Hepatocyte (in vitro differentiated cells): ENCODE data around the gene CPT1B. TPM values are rescaled to one million over a fixed set of nuclear protein-coding genes. Genes with fewer than 3 reads are reported as not detected.

Experiments
- DNase-seq: peaks from one replicate; pipeline ENCODE4 v3.0.0-alpha.2; 2016; ENCODE audit warnings: low spot score
- H2AFZ ChIP-seq: fragments of 200-600 bp; sonication (generic); 2 replicates; pipeline ENCODE4 v1.6.0; 2016; ENCODE audit warnings: antibody characterized with exemption, mild to moderate bottlenecking
- H3K27ac ChIP-seq: fragments of 200-600 bp; sonication (generic); 2 replicates; pipeline ENCODE4 v1.5.1; 2016; ENCODE audit warnings: mild to moderate bottlenecking
- H3K27me3 ChIP-seq: fragments of 200-600 bp; sonication (generic); 2 replicates; pipeline ENCODE4 v1.6.1; 2016
- H3K36me3 ChIP-seq: fragments of 200-600 bp; sonication (generic); replicated peaks from 2 replicates; pipeline ENCODE4 v1.5.1; 2016; ENCODE audit warnings: low read depth; ENCODE audit not compliant: insufficient read depth
- H3K4me1 ChIP-seq: fragments of 200-600 bp; sonication (generic); 2 replicates; pipeline ENCODE4 v1.5.1; 2016; ENCODE audit warnings: mild to moderate bottlenecking, moderate library complexity; ENCODE audit not compliant: insufficient read depth
- H3K4me2 ChIP-seq: fragments of 200-600 bp; sonication (generic); 2 replicates; pipeline ENCODE4 v1.6.0; 2016
- H3K4me3 ChIP-seq: fragments of 200-600 bp; sonication (generic); 2 replicates; pipeline ENCODE4 v1.5.1; 2016; ENCODE audit warnings: mild to moderate bottlenecking
- H3K79me2 ChIP-seq: fragments of 200-600 bp; sonication (generic); 2 replicates; pipeline ENCODE4 v1.6.0; 2017; ENCODE audit warnings: mild to moderate bottlenecking
- H3K9me2 ChIP-seq: fragments of 200-600 bp; sonication (generic); replicated peaks from 2 replicates; pipeline ENCODE4 v1.6.0; 2017; ENCODE audit warnings: mild to moderate bottlenecking; ENCODE audit not compliant: insufficient read depth
- H3K9me3 ChIP-seq: fragments of 200-600 bp; sonication (generic); 2 replicates; pipeline ENCODE4 v1.5.1; 2016; ENCODE audit warnings: low read depth, mild to moderate bottlenecking
- H4K20me1 ChIP-seq: fragments of 200-600 bp; sonication (generic); 2 replicates; pipeline ENCODE4 v1.6.0; 2016; ENCODE audit warnings: mild to moderate bottlenecking; ENCODE audit not compliant: insufficient read depth, poor library complexity, severe bottlenecking
- CTCF ChIP-seq: fragments of 200-600 bp; sonication (generic); IDR thresholded peaks from 2 replicates; pipeline ENCODE4 v1.5.1; 2016; ENCODE audit warnings: antibody characterized with exemption, mild to moderate bottlenecking; ENCODE audit not compliant: poor library complexity
- EZH2 ChIP-seq: fragments of 200-600 bp; sonication (generic); IDR thresholded peaks from 2 replicates; pipeline ENCODE4 v1.6.1; 2016; ENCODE audit warnings: antibody characterized with exemption, mild to moderate bottlenecking, borderline replicate concordance
- EZH2phosphoT487 ChIP-seq: fragments of 200-600 bp; sonication (generic); IDR thresholded peaks from one replicate; pipeline ENCODE4 v1.6.1; 2018; ENCODE audit warnings: antibody characterized with exemption, mild to moderate bottlenecking, low read depth, moderate library complexity; ENCODE audit not compliant: unreplicated experiment, severe bottlenecking
- WGBS: methylation state at CpG from one replicate; pipeline ENCODE4 v1.1.6; 2016; ENCODE audit warnings: low lambda C conversion rate; ENCODE audit errors: missing lambda C conversion rate; 5-methylcytosine and 5-hydroxymethylcytosine counted together
- polyA plus RNA-seq: library from polyadenylated mRNA; unstranded; fragments of >200 nt; fragmentation: Nextera tagmentation; extraction: Ambion mirVana; gene quantifications from 2 replicates; pipeline ENCODE4 v1.2.1, GENCODE V29; 2016
- total RNA-seq: library from RNA; depleted of rRNA; stranded (reverse); fragments of >200 nt; gene quantifications from 2 replicates; pipeline ENCODE4 v1.2.3, GENCODE V29; 2014

The CPT1B gene
- total and polyA plus RNA-seq, 2 experiments from 2014 or later: 27.5 to 64.0 TPM

GRCh38 chr22:50530877-50531545 is 47.2 kb downstream of the CPT1B start:
- H3K4me2 ChIP-seq: peak overlapping the region; percentile 99
- peak overlapping the region; percentile 51 for H2AFZ ChIP-seq
- H3K27ac ChIP-seq: peak overlapping the region; percentile 96
- no peaks in the 10 kb centered on the region for H3K9me3 ChIP-seq
- peaks cover 11% of the 10 kb centered on the region for H3K27me3 ChIP-seq
- DNase-seq: peak; percentile 91
- WGBS: 16% methylated on average over 41 of the region's 53 CpGs
- no peaks in the 10 kb centered on the region for H3K79me2 ChIP-seq
- no peaks in the 10 kb centered on the region for H3K36me3 ChIP-seq
- no peaks in the 10 kb centered on the region for H3K9me2 ChIP-seq
- TF ChIP-seq CTCF (no peak), EZH2 (peak; percentile 19)
- H3K4me1 ChIP-seq: peaks cover 42% of the 10 kb centered on the region
- H3K4me3 ChIP-seq: peak overlapping the region; percentile 52
- H4K20me1 ChIP-seq: no peaks in the 10 kb centered on the region

- DNase-seq: no peak
- H3K79me2 ChIP-seq: no peaks in the 10 kb centered on the region
- no peaks in the 10 kb centered on the region for H4K20me1 ChIP-seq
- H3K27ac ChIP-seq: peak overlapping the region; percentile 96
- no peaks in the 10 kb centered on the region for H3K36me3 ChIP-seq
- H3K4me1 ChIP-seq: peaks cover 42% of the 10 kb centered on the region
- TF ChIP-seq EZH2: peak; percentile 41
- no peak for TF ChIP-seq CTCF
- peak overlapping the region; percentile 99 for H3K4me2 ChIP-seq
- H2AFZ ChIP-seq: peak overlapping the region; percentile 23
- peak overlapping the region; percentile 49 for H3K4me3 ChIP-seq
- no peaks in the 10 kb centered on the region for H3K9me3 ChIP-seq
- 9% methylated on average over 4 of the region's 21 CpGs for WGBS
- H3K27me3 ChIP-seq: peaks cover 11% of the 10 kb centered on the region
- H3K9me2 ChIP-seq: no peaks in the 10 kb centered on the region
These were observed 47.7 kb downstream of the CPT1B start for GRCh38 chr22:50530580-50530876.

GRCh38 chr22:50529897-50530579 is 48.2 kb downstream of the CPT1B start, which contains the start of gene TYMP:
Gene TYMP, minus strand, starts transcription at chr22:50530012. Its CDS starts 303 bp downstream, at chr22:50529709.
- Histone ChIP-seq H3K27me3 (peaks cover 11% of the 10 kb centered on the region), H3K79me2 (no peaks in the 10 kb centered on the region), H2AFZ (peak within 1 kb of the TSS; percentile 23), H4K20me1 (no peaks in the 10 kb centered on the region), H3K9me2 (no peaks in the 10 kb centered on the region), H3K4me2 (peak within 1 kb of the TSS; percentile 99), H3K4me3 (peak within 1 kb of the TSS; percentile 49), H3K4me1 (peaks cover 42% of the 10 kb centered on the region), H3K27ac (peak within 1 kb of the TSS; percentile 96), H3K36me3 (no peaks in the 10 kb centered on the region), H3K9me3 (no peaks in the 10 kb centered on the region)
- TF ChIP-seq CTCF (no peak), EZH2phosphoT487 (no peak), EZH2 (peak; percentile 12)
- 7% methylated on average over 43 of the region's 92 CpGs for WGBS
- peak; percentile 84 for DNase-seq
